ENCODE measurements around the gene LHFPL2. TPM values are rescaled to one million over a fixed set of nuclear protein-coding genes. Genes with fewer than 3 reads are reported as not detected.

The LHFPL2 gene
- total RNA-seq, 2 donors from 2014 or later, result 15.5 to 18.7 TPM

- H3K4me3 ChIP-seq, result no peak overlapping the region
- TF ChIP-seq, protein P1, sequence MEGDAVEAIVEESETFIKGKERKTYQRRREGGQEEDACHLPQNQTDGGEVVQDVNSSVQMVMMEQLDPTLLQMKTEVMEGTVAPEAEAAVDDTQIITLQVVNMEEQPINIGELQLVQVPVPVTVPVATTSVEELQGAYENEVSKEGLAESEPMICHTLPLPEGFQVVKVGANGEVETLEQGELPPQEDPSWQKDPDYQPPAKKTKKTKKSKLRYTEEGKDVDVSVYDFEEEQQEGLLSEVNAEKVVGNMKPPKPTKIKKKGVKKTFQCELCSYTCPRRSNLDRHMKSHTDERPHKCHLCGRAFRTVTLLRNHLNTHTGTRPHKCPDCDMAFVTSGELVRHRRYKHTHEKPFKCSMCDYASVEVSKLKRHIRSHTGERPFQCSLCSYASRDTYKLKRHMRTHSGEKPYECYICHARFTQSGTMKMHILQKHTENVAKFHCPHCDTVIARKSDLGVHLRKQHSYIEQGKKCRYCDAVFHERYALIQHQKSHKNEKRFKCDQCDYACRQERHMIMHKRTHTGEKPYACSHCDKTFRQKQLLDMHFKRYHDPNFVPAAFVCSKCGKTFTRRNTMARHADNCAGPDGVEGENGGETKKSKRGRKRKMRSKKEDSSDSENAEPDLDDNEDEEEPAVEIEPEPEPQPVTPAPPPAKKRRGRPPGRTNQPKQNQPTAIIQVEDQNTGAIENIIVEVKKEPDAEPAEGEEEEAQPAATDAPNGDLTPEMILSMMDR (IDR thresholded peaks at IDR 0.05), result no peak
- no peak for TF ChIP-seq POLR2A (IDR thresholded peaks at IDR 0.05)
- H3K27ac ChIP-seq, result no peak overlapping the region
- no peak for DNase-seq
- no peaks in the 10 kb centered on the region for H3K9me3 ChIP-seq
- H3K36me3 ChIP-seq (replicated peaks in 1 of 2; ENCODE audit: insufficient read depth in 1 of 2, low read depth in 2 of 2), result no peaks in the 10 kb centered on the region
- no peaks in the 10 kb centered on the region for H3K27me3 ChIP-seq
- H3K4me1 ChIP-seq, result peaks cover 9% of the 10 kb centered on the region
- WGBS, 2 donors, result 74 to 77% methylated on average over 5 of the region's 5 CpGs
- ATAC-seq, result no peak
- intact Hi-C loops (cut with DNase I), result no loop called here
Measured at GRCh38 chr5:78600687-78601414, 47.7 kb downstream of the LHFPL2 start.

DNA sequence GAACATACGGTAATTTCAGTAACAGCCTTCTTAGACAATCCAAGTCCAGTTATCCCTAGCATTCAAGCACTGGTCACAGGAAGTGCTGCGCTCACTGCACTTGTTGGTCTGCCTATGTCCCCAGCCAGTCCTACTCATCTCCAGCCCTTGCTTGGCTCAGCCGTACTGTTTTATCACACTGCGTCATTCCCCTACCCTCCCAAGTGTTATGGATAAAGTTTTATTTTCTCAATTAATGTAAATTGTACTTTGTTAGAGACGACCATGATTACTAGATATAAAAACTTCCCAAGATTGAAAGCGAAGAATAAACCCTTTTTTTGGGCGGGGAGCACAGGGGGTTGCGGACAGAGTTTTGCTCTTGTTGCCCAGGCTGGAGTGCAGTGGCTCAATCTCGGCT, 49.6 kb downstream of the LHFPL2 start:
- Histone ChIP-seq H3K4me3 (no peak overlapping the region), H3K4me1 (peaks cover 27% of the 10 kb centered on the region), H3K27ac (no peak overlapping the region), H3K9me3 (no peaks in the 10 kb centered on the region), H3K36me3 (replicated peaks in 1 of 2; ENCODE audit: insufficient read depth in 1 of 2, low read depth in 2 of 2) (no peaks in the 10 kb centered on the region), H3K27me3 (no peaks in the 10 kb centered on the region)
- ATAC-seq (no peak), DNase-seq (no peak)
- WGBS, 2 donors, result 94% methylated on average over 9 of the region's 9 CpGs
- intact Hi-C loops (cut with DNase I), result no loop called here
- TF ChIP-seq POLR2A (IDR thresholded peaks at IDR 0.05), result no peak
- TF ChIP-seq, protein P1 (IDR thresholded peaks at IDR 0.05), result no peak

DNA sequence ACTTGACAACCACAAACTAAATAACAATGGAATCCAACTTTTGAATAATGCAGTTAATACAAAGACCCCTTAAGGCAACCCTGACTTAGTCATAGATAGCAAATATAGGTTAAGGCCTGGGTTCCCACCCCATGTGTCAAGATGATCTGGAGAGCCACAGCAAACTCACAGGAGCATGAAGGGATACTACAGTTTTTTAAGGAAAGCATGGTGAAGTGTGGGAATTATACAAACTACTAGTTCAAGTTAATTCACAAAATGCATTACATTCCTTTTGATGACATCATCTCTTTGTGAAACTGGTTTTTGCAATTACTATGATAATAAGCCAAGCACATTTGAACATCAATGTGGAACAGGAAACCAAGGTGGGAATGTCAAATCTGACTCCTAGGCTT, 50.6 kb downstream of the LHFPL2 start:
- DNase-seq (no peak), ATAC-seq (no peak)
- intact Hi-C loops (cut with DNase I), result no loop called here
- no peak overlapping the region for H3K4me3 ChIP-seq
- no peaks in the 10 kb centered on the region for H3K9me3 ChIP-seq
- TF ChIP-seq POLR2A (IDR thresholded peaks at IDR 0.05), result no peak
- TF ChIP-seq, protein P1 (IDR thresholded peaks at IDR 0.05), result no peak
- peaks cover 37% of the 10 kb centered on the region for H3K4me1 ChIP-seq
- no peak overlapping the region for H3K27ac ChIP-seq
- H3K36me3 ChIP-seq (replicated peaks in 1 of 2; ENCODE audit: insufficient read depth in 1 of 2, low read depth in 2 of 2), result no peaks in the 10 kb centered on the region
- no peaks in the 10 kb centered on the region for H3K27me3 ChIP-seq

DNA sequence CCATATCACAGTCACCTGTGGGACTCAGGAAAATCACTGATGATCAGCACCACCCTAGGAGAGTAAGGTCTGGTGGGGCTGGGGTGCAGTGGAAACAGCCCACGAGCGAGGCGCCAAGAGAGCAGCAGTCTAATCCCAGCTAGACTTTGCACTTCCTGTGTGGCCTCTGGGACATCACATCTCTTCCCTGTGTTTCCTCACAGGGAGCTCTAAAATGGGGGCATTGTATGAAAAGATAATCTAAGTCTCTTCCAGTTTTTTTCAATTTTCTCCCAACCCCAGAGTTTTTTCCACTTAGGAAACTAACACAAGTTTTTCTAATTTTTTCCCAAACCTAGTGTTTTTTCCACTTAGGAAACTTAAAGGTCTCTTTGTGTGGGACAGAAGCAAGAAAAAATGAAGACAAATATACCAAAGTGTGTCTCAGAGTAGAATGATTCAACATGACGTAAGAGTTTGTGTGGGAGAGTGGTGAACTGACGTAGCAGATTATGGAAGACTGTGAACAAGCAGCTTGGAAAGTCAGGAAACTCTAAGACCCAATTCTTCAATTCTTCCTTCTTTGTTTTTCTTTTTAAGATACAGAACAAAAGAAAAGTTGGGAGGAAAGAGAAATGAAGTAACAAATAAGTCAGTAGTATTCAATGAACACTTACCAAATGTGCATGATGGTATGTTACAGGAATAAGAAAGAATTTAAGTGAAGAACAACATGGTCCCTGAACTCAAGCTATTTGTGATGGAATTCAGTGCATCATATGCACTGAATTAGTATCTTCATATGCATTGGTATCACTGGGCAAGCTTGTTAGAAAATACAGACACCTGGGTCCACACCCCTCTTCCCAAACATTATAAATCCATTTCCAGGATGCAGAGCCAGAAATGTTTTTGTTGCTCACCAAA, 51.3 kb downstream of the LHFPL2 start:
- TF ChIP-seq, protein P1 (IDR thresholded peaks at IDR 0.05), result no peak
- no peak for TF ChIP-seq POLR2A (IDR thresholded peaks at IDR 0.05)
- H3K9me3 ChIP-seq, result no peaks in the 10 kb centered on the region
- H3K4me1 ChIP-seq, result peaks cover 41% of the 10 kb centered on the region
- no peak overlapping the region for H3K4me3 ChIP-seq
- no peaks in the 10 kb centered on the region for H3K36me3 ChIP-seq (replicated peaks in 1 of 2; ENCODE audit: insufficient read depth in 1 of 2, low read depth in 2 of 2)
- intact Hi-C loops (cut with DNase I), result no loop called here
- DNase-seq (no peak), ATAC-seq (no peak)
- H3K27ac ChIP-seq, result no peak overlapping the region
- no peaks in the 10 kb centered on the region for H3K27me3 ChIP-seq
- WGBS, 2 donors, result 82 to 89% methylated on average over 5 of the region's 5 CpGs

Measured in body of pancreas (tissue), 4 donors.